HepG2 (cell line): ENCODE results near the gene HOMEZ. TPM values are rescaled to one million over a fixed set of nuclear protein-coding genes. Genes with fewer than 3 reads are reported as not detected.

Experiments
- AHR ChIP-seq: IDR thresholded peaks from 2 replicates; pipeline ENCODE4 v1.6.1; 2018; ENCODE audit warnings: missing genetic modification reagents, missing compliant biosample characterization
- CEBPB ChIP-seq: IDR thresholded peaks from 2 replicates; pipeline ENCODE4 v1.6.1; 2011; ENCODE audit warnings: low read depth, low read length, improper control_type of control experiment, borderline replicate concordance
- GLMP ChIP-seq: sonication (generic); formaldehyde crosslinking; IDR thresholded peaks from 2 replicates; pipeline ENCODE4 v1.9.0; 2021; ENCODE audit warnings: missing genetic modification reagents, mild to moderate bottlenecking, borderline replicate concordance
- HIVEP1 ChIP-seq: sonication (generic); formaldehyde crosslinking; IDR thresholded peaks from 2 replicates; pipeline ENCODE4 v1.4.0; 2020; ENCODE audit warnings: mild to moderate bottlenecking, missing genetic modification reagents
- JUNB ChIP-seq: sonication (generic); formaldehyde crosslinking; IDR thresholded peaks from 2 replicates; pipeline ENCODE4 v1.8.0; 2022; ENCODE audit warnings: missing genetic modification reagents, mild to moderate bottlenecking, borderline replicate concordance
- MIER2 ChIP-seq: IDR thresholded peaks from 2 replicates; pipeline ENCODE4 v1.6.1; 2016; ENCODE audit warnings: missing biosample characterization, missing genetic modification reagents
- MTA1 ChIP-seq: sonication (generic); formaldehyde crosslinking; IDR thresholded peaks from 2 replicates; pipeline ENCODE4 v1.4.0; 2020; ENCODE audit warnings: missing genetic modification reagents, mild to moderate bottlenecking, borderline replicate concordance
- MTF2 ChIP-seq: sonication (generic); formaldehyde crosslinking; IDR thresholded peaks from 2 replicates; pipeline ENCODE4 v1.5.0; 2020; ENCODE audit warnings: missing genetic modification reagents, borderline replicate concordance
- NFKB2 ChIP-seq: sonication (generic); formaldehyde crosslinking; IDR thresholded peaks from 2 replicates; pipeline ENCODE4 v1.4.0; 2020; ENCODE audit warnings: missing genetic modification reagents, borderline replicate concordance
- PAXIP1 ChIP-seq: sonication (generic); formaldehyde crosslinking; conservative IDR thresholded peaks from 2 replicates; pipeline ENCODE4 v1.4.0; 2020; ENCODE audit warnings: mild to moderate bottlenecking, missing genetic modification reagents, moderate library complexity
- POGZ ChIP-seq: sonication (generic); formaldehyde crosslinking; IDR thresholded peaks from 2 replicates; pipeline ENCODE4 v1.4.0; 2020; ENCODE audit warnings: mild to moderate bottlenecking, missing genetic modification reagents
- RXRA ChIP-seq: sonication (generic); formaldehyde crosslinking; IDR thresholded peaks from 2 replicates; pipeline ENCODE4 v1.5.1; 2020; ENCODE audit warnings: missing genetic modification reagents
- ZBTB43 ChIP-seq: sonication (generic); formaldehyde crosslinking; conservative IDR thresholded peaks from 2 replicates; pipeline ENCODE4 v1.4.0; 2020; ENCODE audit warnings: missing genetic modification reagents
- ZMYM2 ChIP-seq: sonication (generic); formaldehyde crosslinking; IDR thresholded peaks from 2 replicates; pipeline ENCODE4 v1.8.0; 2022; ENCODE audit warnings: mild to moderate bottlenecking, missing genetic modification reagents
- ZNF296 ChIP-seq: sonication (generic); formaldehyde crosslinking; conservative IDR thresholded peaks from 2 replicates; pipeline ENCODE4 v1.5.0; 2020; ENCODE audit warnings: mild to moderate bottlenecking, missing genetic modification reagents
- ZNF333 ChIP-seq: sonication (generic); formaldehyde crosslinking; IDR thresholded peaks from 2 replicates; pipeline ENCODE4 v1.4.0; 2020; ENCODE audit warnings: mild to moderate bottlenecking, missing genetic modification reagents, borderline replicate concordance
- ZNF709 ChIP-seq: sonication (generic); formaldehyde crosslinking; IDR thresholded peaks from 2 replicates; pipeline ENCODE4 v1.5.0; 2020; ENCODE audit warnings: mild to moderate bottlenecking, missing genetic modification reagents
- polyA plus RNA-seq, 8 experiments: library from polyadenylated mRNA; depleted of rRNA in 3 of 8; stranded (reverse) in 7 of 8; unstranded in 1 of 8; fragments of >200 nt; fragmentation: Illumina TruSeq in 4 of 8; extraction: Trizol in 4 of 8; gene quantifications; 2 replicates each; pipeline versions ENCODE4 v1.2.1 to v1.2.3, GENCODE V29; 2011 to 2016; ENCODE audit warnings: low read depth in 4 of 8, missing spikeins in 1 of 8, mixed read lengths in 1 of 8; ENCODE audit not compliant: insufficient read depth in 1 of 8
- total RNA-seq, 5 experiments: library from RNA; depleted of rRNA; stranded (reverse); fragments of >200 nt; fragmentation: Illumina TruSeq; extraction: Trizol; gene quantifications; 2 replicates each; pipeline ENCODE4 v1.2.3, GENCODE V29; 2016; ENCODE audit warnings: low read depth in 1 of 5
- TF ChIP-seq, protein P1 (sequence below), 2 experiments: fragments of 450-650 bp in 1 of 2; sonication (generic) in 1 of 2; formaldehyde crosslinking; IDR thresholded peaks; 2 replicates each; pipeline versions ENCODE4 v1.5.0 to v1.8.0; 2020 to 2022; ENCODE audit warnings: mild to moderate bottlenecking in 1 of 2, missing genetic modification reagents in 1 of 2
- TF ChIP-seq, protein P2 (sequence below): sonication (generic); formaldehyde crosslinking; IDR thresholded peaks from 2 replicates; pipeline ENCODE4 v1.4.0; 2020; ENCODE audit warnings: mild to moderate bottlenecking, missing genetic modification reagents, borderline replicate concordance

HOMEZ gene
- total and polyA plus RNA-seq, 2 of the 13 experiments (the other 11 are each of a cell fraction or from before 2014, with no cell fraction given), result 14.5 to 31.8 TPM

- TF ChIP-seq HIVEP1 (CRISPR knock-in tag) (peak; percentile 93; the same call in 1 of the 2 replicates), ZMYM2 (CRISPR knock-in tag) (no peak), NFKB2 (peak; percentile 97), GLMP (CRISPR knock-in tag) (no peak), CEBPB (peak; percentile 88), PAXIP1 (CRISPR knock-in tag) (peak; percentile 92), ZNF333 (CRISPR knock-in tag) (peak; percentile 44; the same call in 1 of the 2 replicates), MTA1 (no peak), ZNF296 (CRISPR knock-in tag) (no peak), JUNB (no peak), AHR (CRISPR knock-in tag) (peak; percentile 74), RXRA (peak; percentile 95), ZNF709 (CRISPR knock-in tag) (peak; percentile 17; the same call in 1 of the 2 replicates), ZBTB43 (CRISPR knock-in tag) (peak; percentile 92), MTF2 (no peak), POGZ (CRISPR knock-in tag) (peak; percentile 100), MIER2 (peak; percentile 89)
- TF ChIP-seq, protein P1, sequence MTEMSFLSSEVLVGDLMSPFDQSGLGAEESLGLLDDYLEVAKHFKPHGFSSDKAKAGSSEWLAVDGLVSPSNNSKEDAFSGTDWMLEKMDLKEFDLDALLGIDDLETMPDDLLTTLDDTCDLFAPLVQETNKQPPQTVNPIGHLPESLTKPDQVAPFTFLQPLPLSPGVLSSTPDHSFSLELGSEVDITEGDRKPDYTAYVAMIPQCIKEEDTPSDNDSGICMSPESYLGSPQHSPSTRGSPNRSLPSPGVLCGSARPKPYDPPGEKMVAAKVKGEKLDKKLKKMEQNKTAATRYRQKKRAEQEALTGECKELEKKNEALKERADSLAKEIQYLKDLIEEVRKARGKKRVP (CRISPR knock-in tag; IDR thresholded peaks at IDR 0.05), result peak in 1 of 2 experiments; percentile 69; a peak in 2 of 4 replicates
- TF ChIP-seq, protein P2, sequence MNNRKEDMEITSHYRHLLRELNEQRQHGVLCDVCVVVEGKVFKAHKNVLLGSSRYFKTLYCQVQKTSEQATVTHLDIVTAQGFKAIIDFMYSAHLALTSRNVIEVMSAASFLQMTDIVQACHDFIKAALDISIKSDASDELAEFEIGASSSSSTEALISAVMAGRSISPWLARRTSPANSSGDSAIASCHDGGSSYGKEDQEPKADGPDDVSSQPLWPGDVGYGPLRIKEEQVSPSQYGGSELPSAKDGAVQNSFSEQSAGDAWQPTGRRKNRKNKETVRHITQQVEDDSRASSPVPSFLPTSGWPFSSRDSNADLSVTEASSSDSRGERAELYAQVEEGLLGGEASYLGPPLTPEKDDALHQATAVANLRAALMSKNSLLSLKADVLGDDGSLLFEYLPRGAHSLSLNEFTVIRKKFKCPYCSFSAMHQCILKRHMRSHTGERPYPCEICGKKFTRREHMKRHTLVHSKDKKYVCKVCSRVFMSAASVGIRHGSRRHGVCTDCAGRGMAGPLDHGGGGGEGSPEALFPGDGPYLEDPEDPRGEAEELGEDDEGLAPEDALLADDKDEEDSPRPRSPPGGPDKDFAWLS (CRISPR knock-in tag), result no peak; the same call in 1 of the 2 replicates
These were observed 34.9 kb upstream of the HOMEZ start, which contains the start of gene PABPN1 (continued) for GRCh38 chr14:23320584-23321571.
